Pulmonary artery endothelial cell (primary cell): ENCODE data around the gene HSD17B14. TPM values are rescaled to one million over a fixed set of nuclear protein-coding genes. Genes with fewer than 3 reads are reported as not detected.
"Not testable (repeated sequence)": the region's sequence is repeated elsewhere in the genome, so short reads cannot be mapped to it uniquely, and the experiment has no call there.

Experiments used
- DNase-seq: peaks from one replicate; pipeline ENCODE4 v3.0.0-alpha.2; 2011; ENCODE audit warnings: low read depth, low spot score
- total RNA-seq: library from RNA; depleted of rRNA; stranded (reverse); fragments of >200 nt; gene quantifications from 2 replicates; pipeline ENCODE4 v1.2.3, GENCODE V29; 2014

Gene HSD17B14
- total RNA-seq, 1 donor from 2014 or later: 6.4 TPM

- DNase-seq: no peak
These were observed 36.7 kb downstream of the HSD17B14 start for GRCh38 chr19:48799358-48800300.

GRCh38 chr19:48798937-48799336 lies 37.4 kb downstream of the HSD17B14 start:
- no peak for DNase-seq

- no peak for DNase-seq
These were observed 39.2 kb downstream of the HSD17B14 start for GRCh38 chr19:48797103-48797502.

- DNase-seq: no peak
These were observed 39.8 kb downstream of the HSD17B14 start for GRCh38 chr19:48796298-48797083.

GRCh38 chr19:48795685-48796070 lies 40.6 kb downstream of the HSD17B14 start:
- DNase-seq: no peak

GRCh38 chr19:48795055-48795684 lies 41.1 kb downstream of the HSD17B14 start:
- peak; percentile 83 for DNase-seq

GRCh38 chr19:48794291-48794690 lies 42.0 kb downstream of the HSD17B14 start:
- DNase-seq: no peak

GRCh38 chr19:48793271-48793670 lies 43.0 kb downstream of the HSD17B14 start:
- no peak for DNase-seq

GRCh38 chr19:48787331-48787730 lies 49.0 kb downstream of the HSD17B14 start:
- DNase-seq: not testable (repeated sequence)

GRCh38 chr19:48786422-48786821 lies 49.9 kb downstream of the HSD17B14 start:
- not testable (repeated sequence) for DNase-seq

GRCh38 chr19:48784527-48784926 lies 51.8 kb downstream of the HSD17B14 start:
- no peak for DNase-seq

GRCh38 chr19:48780631-48781391 lies 55.5 kb downstream of the HSD17B14 start:
- no peak for DNase-seq

GRCh38 chr19:48779636-48780035 lies 56.7 kb downstream of the HSD17B14 start:
- no peak for DNase-seq

- no peak for DNase-seq
These were observed 58.6 kb downstream of the HSD17B14 start for GRCh38 chr19:48777720-48778119.

- DNase-seq: no peak
These were observed 59.2 kb downstream of the HSD17B14 start for GRCh38 chr19:48777139-48777538.

- DNase-seq: no peak
These were observed 63.8 kb downstream of the HSD17B14 start for GRCh38 chr19:48772503-48772953.

GRCh38 chr19:48770734-48771472 lies 65.4 kb downstream of the HSD17B14 start:
- no peak for DNase-seq

GRCh38 chr19:48770266-48770665 lies 66.0 kb downstream of the HSD17B14 start:
- DNase-seq: no peak

GRCh38 chr19:48768994-48769713 lies 67.1 kb downstream of the HSD17B14 start:
- DNase-seq: no peak
